Right renal pelvis (tissue), 4 donors: ENCODE data around the gene CNN3. TPM values are rescaled to one million over a fixed set of nuclear protein-coding genes. Genes with fewer than 3 reads are reported as not detected.

Source experiments
- DNase-seq, 4 donors: peaks; one replicate each; pipeline ENCODE4 v3.0.0-alpha.2; 2013; ENCODE audit warnings: low read depth in 4 of 4, low spot score in 3 of 4, missing footprints in 1 of 4
- polyA plus RNA-seq, 4 donors: library from polyadenylated mRNA; unstranded; fragments of 120-200 nt; gene quantifications; one replicate each; pipeline ENCODE4 v1.2.1, GENCODE V29; 2013; ENCODE audit not compliant: insufficient read length in 4 of 4

Gene CNN3
- polyA plus RNA-seq, 4 donors, result 296 to 396 (median 380) TPM

- DNase-seq, result no peak
Measured at GRCh38 chr1:94863297-94863911, 63.5 kb downstream of the CNN3 start.

- DNase-seq, result no peak
Measured at GRCh38 chr1:94862718-94863117, 64.2 kb downstream of the CNN3 start.

DNA sequence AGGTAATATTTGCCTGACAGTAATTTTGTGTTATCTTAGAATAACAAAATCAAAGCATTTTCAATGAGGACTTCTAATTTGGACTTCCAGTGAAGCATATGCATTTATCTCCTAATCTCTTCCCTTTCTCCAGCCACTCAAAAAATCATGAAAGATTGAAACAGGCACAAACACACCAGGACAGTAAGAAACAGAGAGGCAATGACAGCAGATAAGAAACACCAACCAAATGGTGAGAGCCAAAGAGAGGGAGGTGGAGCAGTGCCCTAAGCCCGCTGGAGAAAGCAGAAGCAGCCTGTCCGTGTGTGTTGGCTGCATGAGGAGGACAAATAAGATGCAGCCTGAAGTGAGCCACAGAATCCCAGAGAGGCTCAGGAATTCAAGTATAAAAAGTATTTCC lies 67.7 kb downstream of the CNN3 start:
- no peak for DNase-seq

- DNase-seq, result no peak
Measured at GRCh38 chr1:94858276-94858675, 68.6 kb downstream of the CNN3 start.

GRCh38 chr1:94856868-94857267 lies 70.0 kb downstream of the CNN3 start:
- DNase-seq, result no peak

GRCh38 chr1:94856004-94856403 lies 70.9 kb downstream of the CNN3 start:
- no peak for DNase-seq

DNA sequence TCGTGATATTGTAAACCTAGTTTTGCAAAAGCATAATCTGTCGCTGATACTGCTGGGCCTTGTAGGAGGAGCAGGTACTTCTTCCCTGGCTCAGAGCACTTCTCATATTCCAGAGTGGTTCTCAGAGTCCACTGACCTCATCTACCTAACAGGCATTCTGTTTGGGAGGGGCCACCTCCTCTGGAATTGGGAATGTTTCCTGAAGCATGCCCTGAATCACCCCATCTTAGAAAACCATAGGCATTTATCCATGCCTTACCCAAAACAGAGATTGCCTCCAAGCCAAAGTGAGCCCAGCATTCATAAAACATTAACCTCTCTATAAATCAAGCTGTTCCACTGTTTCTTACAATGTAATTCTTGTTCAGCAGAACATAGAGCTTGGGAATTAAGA lies 71.6 kb downstream of the CNN3 start:
- DNase-seq, result no peak

GRCh38 chr1:94854458-94855306 lies 72.2 kb downstream of the CNN3 start:
- peak; percentile 73 to 80 (median 76) for DNase-seq

DNA sequence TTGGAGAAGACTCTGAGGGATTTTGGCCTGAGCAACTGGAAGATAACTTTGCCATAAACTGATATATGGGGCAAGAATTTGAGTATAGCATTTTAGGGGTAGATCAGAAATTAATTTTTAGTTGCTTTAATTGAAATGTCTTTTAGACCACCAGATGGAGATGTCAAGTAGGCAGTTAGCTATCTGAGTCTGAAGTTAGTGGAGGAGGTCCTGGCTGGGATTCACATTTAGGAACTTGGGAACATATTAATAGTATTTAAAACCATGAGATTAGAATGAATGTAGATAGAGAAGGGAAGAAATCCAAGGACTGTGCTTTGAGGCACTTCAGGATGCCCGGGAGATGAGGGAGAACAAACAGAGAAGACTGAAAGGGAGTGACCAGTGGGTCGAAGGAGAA lies 74.1 kb downstream of the CNN3 start:
- DNase-seq, result no peak

DNA sequence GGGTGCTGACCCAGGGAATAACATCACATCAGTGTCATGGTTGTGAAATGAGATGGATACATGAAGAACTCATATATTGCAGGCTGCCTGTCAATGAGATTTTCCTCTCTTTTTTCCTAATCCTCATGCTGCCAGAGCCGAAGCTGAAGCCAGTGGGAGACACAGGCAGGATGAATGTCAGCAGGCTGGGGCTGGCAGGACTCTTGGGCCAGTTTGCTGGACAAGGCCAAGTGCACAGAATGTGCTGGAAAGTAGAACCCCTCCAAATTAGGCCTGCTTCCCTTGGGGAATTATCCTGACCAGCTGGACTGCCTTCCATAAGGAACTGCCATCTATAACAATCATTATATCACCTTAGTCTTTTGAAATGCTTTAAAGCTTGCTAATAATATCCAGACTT lies 75.3 kb downstream of the CNN3 start:
- no peak for DNase-seq

Other genes with a start within 250 kb of the CNN3 start
- 100 to 1,000 TPM in 1 of 4 donors, 10 to 100 TPM in 3; 67.0 to 121 (median 83.1) TPM for gene SLC44A3, start 106.8 kb downstream of the CNN3 start, polyA plus RNA-seq
- gene ALG14, start 145.8 kb upstream of the CNN3 start, polyA plus RNA-seq, result 10 to 100 TPM; 13.0 to 15.7 (median 14.1) TPM
- 1 to 10 TPM; 6.1 to 8.8 (median 7.9) TPM for gene TLCD4, start 190.2 kb upstream of the CNN3 start, polyA plus RNA-seq